Measurements from ENCODE around the gene SFXN5. TPM values are rescaled to one million over a fixed set of nuclear protein-coding genes. Genes with fewer than 3 reads are reported as not detected.

Gene SFXN5
- total RNA-seq, 4 donors from 2014 or later = 8.4 to 18.3 (median 15.3) TPM

DNA sequence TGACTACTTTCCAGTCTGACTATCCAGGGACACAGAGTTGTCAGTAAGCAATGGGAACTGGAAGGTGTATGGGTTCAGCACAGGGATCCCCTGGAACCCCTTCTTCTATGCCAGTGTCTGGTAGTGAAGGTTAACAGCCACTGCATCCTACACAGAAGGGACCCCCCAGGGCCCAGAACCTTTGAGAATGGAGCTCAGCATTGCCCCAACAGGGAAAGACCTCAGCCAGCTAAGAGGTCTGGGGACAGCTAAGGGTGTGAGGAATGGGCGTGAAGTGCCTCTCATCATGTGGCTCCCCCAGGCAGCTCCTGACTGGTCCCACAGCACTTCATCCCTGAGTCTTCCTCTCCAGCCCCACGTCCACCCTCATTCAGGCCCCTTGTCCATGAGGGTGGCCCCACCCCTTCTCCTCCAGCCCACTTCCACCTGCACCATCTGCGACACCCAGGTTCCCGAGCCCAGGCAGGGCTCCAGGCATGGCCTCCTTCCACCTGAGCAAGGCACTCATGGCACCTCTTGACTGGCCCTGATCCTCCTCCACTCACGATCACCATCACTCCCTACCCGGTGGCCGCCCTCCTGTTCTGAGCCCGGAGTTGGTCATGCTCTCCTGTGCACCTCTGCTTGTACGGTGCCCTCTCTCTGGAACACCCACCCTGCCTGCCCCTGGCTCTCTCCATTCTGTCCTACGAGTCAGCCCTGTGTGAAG, 77.1 kb downstream of the SFXN5 start:
- peak in 1 of 2 donors; percentile 84 for DNase-seq (ENCODE audit: low spot score in 2 of 2)
- 87 to 89% methylated on average over 10 of the region's 10 CpGs for WGBS, 2 donors
- intact Hi-C loops (cut with DNase I; ENCODE audit: low total_unique reads) = loop anchor here (5.0 to 10.0 kb wide), 2 partner anchors 80 to 168 kb away; partner anchors contain the start of gene SFXN5
- TF ChIP-seq, protein P1, sequence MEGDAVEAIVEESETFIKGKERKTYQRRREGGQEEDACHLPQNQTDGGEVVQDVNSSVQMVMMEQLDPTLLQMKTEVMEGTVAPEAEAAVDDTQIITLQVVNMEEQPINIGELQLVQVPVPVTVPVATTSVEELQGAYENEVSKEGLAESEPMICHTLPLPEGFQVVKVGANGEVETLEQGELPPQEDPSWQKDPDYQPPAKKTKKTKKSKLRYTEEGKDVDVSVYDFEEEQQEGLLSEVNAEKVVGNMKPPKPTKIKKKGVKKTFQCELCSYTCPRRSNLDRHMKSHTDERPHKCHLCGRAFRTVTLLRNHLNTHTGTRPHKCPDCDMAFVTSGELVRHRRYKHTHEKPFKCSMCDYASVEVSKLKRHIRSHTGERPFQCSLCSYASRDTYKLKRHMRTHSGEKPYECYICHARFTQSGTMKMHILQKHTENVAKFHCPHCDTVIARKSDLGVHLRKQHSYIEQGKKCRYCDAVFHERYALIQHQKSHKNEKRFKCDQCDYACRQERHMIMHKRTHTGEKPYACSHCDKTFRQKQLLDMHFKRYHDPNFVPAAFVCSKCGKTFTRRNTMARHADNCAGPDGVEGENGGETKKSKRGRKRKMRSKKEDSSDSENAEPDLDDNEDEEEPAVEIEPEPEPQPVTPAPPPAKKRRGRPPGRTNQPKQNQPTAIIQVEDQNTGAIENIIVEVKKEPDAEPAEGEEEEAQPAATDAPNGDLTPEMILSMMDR (IDR thresholded peaks at IDR 0.05) = no peak
- TF ChIP-seq POLR2A (IDR thresholded peaks at IDR 0.05) = no peak
- H3K4me3 ChIP-seq (ENCODE audit: low read depth, poor library complexity, severe bottlenecking) = no peak overlapping the region

DNA sequence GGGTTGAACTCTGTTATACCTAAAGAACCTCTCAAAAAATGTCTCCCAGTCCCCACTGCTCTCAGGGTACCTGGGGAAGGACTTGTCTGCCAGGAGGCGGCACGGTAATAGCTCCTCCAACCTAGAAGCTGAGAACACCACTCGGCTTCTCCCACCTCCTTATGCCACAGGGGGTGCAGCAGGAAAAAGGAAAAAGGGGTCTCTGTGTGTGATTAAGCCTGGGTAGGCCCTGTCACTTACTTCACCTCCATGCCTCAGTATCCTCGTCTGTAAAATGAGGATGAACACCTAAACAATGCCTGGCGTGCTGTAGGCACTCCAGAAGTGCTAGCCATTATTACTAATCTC, 77.6 kb downstream of the SFXN5 start:
- 71 to 93% methylated on average over 5 of the region's 5 CpGs for WGBS, 2 donors
- intact Hi-C loops (cut with DNase I; ENCODE audit: low total_unique reads) = loop anchor here (5.0 to 10.0 kb wide), 2 partner anchors 81 to 168 kb away; partner anchors contain the start of gene SFXN5
- no peak for DNase-seq (ENCODE audit: low spot score in 2 of 2)
- no peak overlapping the region for H3K4me3 ChIP-seq (ENCODE audit: low read depth, poor library complexity, severe bottlenecking)
- TF ChIP-seq, protein P1 (IDR thresholded peaks at IDR 0.05) = no peak
- no peak for TF ChIP-seq POLR2A (IDR thresholded peaks at IDR 0.05)

DNA sequence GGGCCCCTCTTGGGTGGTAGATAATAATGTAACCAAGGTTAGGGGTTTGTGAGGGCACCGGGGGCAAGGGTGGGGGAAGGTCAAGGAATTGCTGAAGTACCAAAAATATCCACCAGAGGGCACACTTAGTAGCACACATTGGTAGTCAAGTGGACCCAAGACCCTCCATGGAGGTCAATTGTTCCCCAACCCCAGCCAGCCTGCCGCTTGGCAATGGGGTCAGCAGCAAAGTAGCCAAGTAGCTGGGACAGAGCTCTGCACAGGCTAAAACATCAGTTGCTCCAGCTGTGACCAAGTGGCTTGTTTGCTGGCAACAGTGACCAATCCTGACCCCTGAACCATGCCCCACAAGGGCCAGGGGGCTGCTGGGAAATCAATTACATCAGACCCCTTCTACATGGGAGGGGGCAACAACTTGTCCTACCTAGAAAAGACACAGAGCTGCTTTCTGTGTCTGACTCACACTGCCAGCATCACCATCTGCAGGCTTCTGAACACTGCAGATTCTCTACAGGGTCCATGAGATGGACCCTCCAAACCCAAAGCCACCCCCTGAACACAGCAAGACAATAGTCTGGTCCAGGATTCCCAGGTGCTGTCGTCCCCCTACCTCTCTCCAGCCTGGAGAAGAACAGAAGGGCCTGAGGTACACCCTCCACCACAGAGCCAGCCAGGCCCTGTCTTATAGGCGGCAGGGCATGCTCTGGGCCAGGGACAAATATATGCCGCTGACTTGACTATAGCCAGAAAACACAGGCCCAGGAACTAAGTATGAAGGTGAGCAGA, 78.2 kb downstream of the SFXN5 start:
- WGBS, 2 donors = 41 to 53% methylated on average over 4 to 5 of the region's 5 CpGs
- DNase-seq (ENCODE audit: low spot score in 2 of 2) = peak; percentile 36 to 81
- H3K4me3 ChIP-seq (ENCODE audit: low read depth, poor library complexity, severe bottlenecking) = no peak overlapping the region
- TF ChIP-seq, protein P1 (IDR thresholded peaks at IDR 0.05) = peak in 1 of 3 donors; percentile 54
- TF ChIP-seq POLR2A (IDR thresholded peaks at IDR 0.05) = no peak
- intact Hi-C loops (cut with DNase I; ENCODE audit: low total_unique reads) = loop anchor here (5.0 to 10.0 kb wide), 2 partner anchors 81 to 169 kb away; partner anchors contain the start of gene SFXN5

DNA sequence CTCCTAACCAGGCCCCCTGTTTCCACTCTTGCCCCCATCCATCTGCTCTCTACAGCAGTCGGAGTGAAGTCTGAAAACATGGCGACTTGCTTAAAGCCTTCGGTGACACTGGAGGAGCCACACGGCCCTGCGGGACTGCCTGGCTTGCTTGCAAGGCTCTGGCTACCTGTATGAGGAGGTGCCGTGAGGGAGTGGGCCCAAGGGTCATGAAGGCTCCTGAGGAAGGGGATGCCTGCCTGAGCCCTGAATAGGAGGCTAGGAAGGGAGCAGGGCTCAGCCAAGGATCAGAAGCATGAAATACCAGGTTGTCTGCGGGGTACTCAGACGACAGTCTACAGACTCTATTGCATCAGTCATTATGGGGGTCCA, 78.8 kb downstream of the SFXN5 start:
- peak in 1 of 2 donors; percentile 73 for DNase-seq (ENCODE audit: low spot score in 2 of 2)
- TF ChIP-seq POLR2A (IDR thresholded peaks at IDR 0.05) = no peak
- TF ChIP-seq, protein P1 (IDR thresholded peaks at IDR 0.05) = no peak
- WGBS, 2 donors = 84 to 91% methylated on average over 8 of the region's 8 CpGs
- intact Hi-C loops (cut with DNase I; ENCODE audit: low total_unique reads) = loop anchor here (5.0 to 10.0 kb wide), 2 partner anchors 82 to 170 kb away; partner anchors contain the start of gene SFXN5
- H3K4me3 ChIP-seq (ENCODE audit: low read depth, poor library complexity, severe bottlenecking) = no peak overlapping the region

DNA sequence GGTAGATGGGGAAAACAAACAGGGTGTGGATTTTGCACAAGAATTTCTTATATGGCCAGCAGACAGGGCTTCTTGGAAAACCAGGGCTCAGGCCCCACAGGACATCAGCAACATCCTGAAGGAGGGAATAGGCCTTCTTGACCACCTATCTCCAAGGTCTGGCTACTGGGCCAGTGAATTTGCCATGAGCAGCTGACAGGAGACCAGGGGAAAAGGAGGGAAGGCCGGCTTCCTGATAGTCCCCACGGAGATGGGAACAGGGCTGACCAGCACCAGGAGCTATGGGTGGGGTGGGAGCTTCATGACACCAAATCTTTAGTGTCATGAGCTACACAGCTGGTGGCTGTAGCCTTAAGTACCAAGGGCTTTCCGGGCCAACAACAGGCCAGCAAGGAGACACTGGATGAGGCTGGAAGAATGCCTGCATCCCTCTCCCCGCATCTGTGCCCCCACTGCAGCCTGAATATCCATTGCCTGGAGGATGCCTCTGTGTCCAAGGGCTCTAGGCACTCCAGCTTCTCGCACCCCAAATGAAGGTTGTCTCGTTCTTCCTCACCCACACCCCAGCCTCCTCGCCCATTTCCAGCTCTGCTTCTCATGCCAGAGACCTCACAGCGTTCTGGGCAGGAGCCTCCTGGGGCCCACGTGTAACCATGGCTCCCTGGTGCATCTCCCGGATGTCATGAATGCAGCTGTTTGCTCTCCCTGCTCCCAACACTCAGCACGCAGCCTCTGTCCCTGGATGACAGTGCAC, 79.4 kb downstream of the SFXN5 start:
- no peak for TF ChIP-seq POLR2A (IDR thresholded peaks at IDR 0.05)
- TF ChIP-seq, protein P1 (IDR thresholded peaks at IDR 0.05) = no peak
- intact Hi-C loops (cut with DNase I; ENCODE audit: low total_unique reads) = loop anchor here (5.0 to 10.0 kb wide), 2 partner anchors 83 to 170 kb away; partner anchors contain the start of gene SFXN5
- 78 to 89% methylated on average over 11 of the region's 11 CpGs for WGBS, 2 donors
- DNase-seq (ENCODE audit: low spot score in 2 of 2) = peak in 1 of 2 donors; percentile 66
- no peak overlapping the region for H3K4me3 ChIP-seq (ENCODE audit: low read depth, poor library complexity, severe bottlenecking)
